K562 (cell line): Measurements from ENCODE around the gene ICAM2. TPM values are rescaled to one million over a fixed set of nuclear protein-coding genes. Genes with fewer than 3 reads are reported as not detected.
A peak's percentile ranks its signal among the peaks of the same experiment; 100 is the strongest.

ENCODE experiments used
- ARID3B ChIP-seq: fragments of 250-450 bp; sonication (Bioruptor Pico); IDR thresholded peaks from 2 replicates; pipeline ENCODE4 v1.4.0; 2020; ENCODE audit warnings: borderline replicate concordance
- ATF3 ChIP-seq, 2 experiments: fragments of 450-650 bp in 1 of 2; sonication (generic) in 1 of 2; formaldehyde crosslinking in 1 of 2; IDR thresholded peaks in 1 of 2; conservative IDR thresholded peaks in 1 of 2; 2 replicates each; pipeline versions ENCODE4 v1.6.1 to v1.8.1; 2016 to 2023; ENCODE audit warnings: mild to moderate bottlenecking in 2 of 2, moderate library complexity in 2 of 2, inconsistent platforms in 1 of 2, missing genetic modification reagents in 1 of 2
- CAMTA2 ChIP-seq: fragments of 250-450 bp; sonication (Bioruptor Pico); conservative IDR thresholded peaks from 2 replicates; pipeline ENCODE4 v1.5.1; 2022
- CC2D1A ChIP-seq: fragments of 450-650 bp; IDR thresholded peaks from 2 replicates; pipeline ENCODE4 v1.6.1; 2017; ENCODE audit warnings: mild to moderate bottlenecking
- CSDE1 ChIP-seq, 2 experiments: fragments of 450-650 bp; IDR thresholded peaks; 2 replicates each; pipeline ENCODE4 v1.6.1; 2016; ENCODE audit warnings: mild to moderate bottlenecking in 1 of 2
- E2F8 ChIP-seq: fragments of 450-650 bp; IDR thresholded peaks from 2 replicates; pipeline ENCODE4 v1.7.1; 2018; ENCODE audit warnings: mild to moderate bottlenecking, low read depth; ENCODE audit not compliant: partially characterized antibody
- HNRNPLL ChIP-seq: fragments of 200-400 bp; formaldehyde crosslinking; IDR thresholded peaks from 2 replicates; pipeline ENCODE4 v1.6.1; 2017; ENCODE audit warnings: low read length, low read depth, mild to moderate bottlenecking; ENCODE audit not compliant: poor library complexity, severe bottlenecking
- NCOA1 ChIP-seq: fragments of 450-650 bp; IDR thresholded peaks from 2 replicates; pipeline ENCODE4 v1.6.1; 2016; ENCODE audit warnings: low read depth
- TAF15 ChIP-seq: fragments of 200-400 bp; formaldehyde crosslinking; IDR thresholded peaks from 2 replicates; pipeline ENCODE4 v1.6.1; 2017; ENCODE audit warnings: mild to moderate bottlenecking, low read depth, low read length, moderate library complexity
- TOE1 ChIP-seq, 2 experiments: fragments of 450-650 bp in 1 of 2; sonication (generic) in 1 of 2; formaldehyde crosslinking in 1 of 2; IDR thresholded peaks; 2 replicates each; pipeline versions ENCODE4 v1.7.1 to v1.8.0; 2016 to 2022; ENCODE audit warnings: borderline replicate concordance in 2 of 2, mild to moderate bottlenecking in 2 of 2, antibody characterized with exemption in 1 of 2, inconsistent platforms in 1 of 2, low read depth in 1 of 2, missing genetic modification reagents in 1 of 2, moderate library complexity in 1 of 2
- ZNF274 ChIP-seq: IDR thresholded peaks from 2 replicates; pipeline ENCODE4 v1.6.1; 2011; ENCODE audit warnings: low read depth, mild to moderate bottlenecking, low read length, moderate library complexity, borderline replicate concordance
- ZNF3 ChIP-seq: fragments of 250-450 bp; sonication (Bioruptor Pico); IDR thresholded peaks from 2 replicates; pipeline ENCODE4 v1.5.0; 2021; ENCODE audit warnings: mild to moderate bottlenecking, moderate library complexity
- ZNF57 ChIP-seq: fragments of 450-650 bp; formaldehyde crosslinking; IDR thresholded peaks from 2 replicates; pipeline ENCODE4 v1.4.0; 2020; ENCODE audit warnings: mild to moderate bottlenecking, moderate library complexity
- polyA plus RNA-seq, 8 experiments: library from polyadenylated mRNA; depleted of rRNA in 4 of 8; stranded (reverse) in 5 of 8; unstranded in 3 of 8; fragments of >200 nt; fragmentation: Nextera tagmentation in 2 of 8; fragmentation: Illumina TruSeq in 1 of 8; extraction: Ambion mirVana in 2 of 8; extraction: Trizol in 1 of 8; gene quantifications; 2 replicates each; pipeline versions ENCODE4 v1.2.1 to v1.2.3, GENCODE V29; 2011 to 2014; ENCODE audit warnings: inconsistent platforms in 1 of 8, missing spikeins in 1 of 8
- total RNA-seq, 7 experiments: library from RNA; depleted of rRNA in 6 of 7; stranded (reverse); fragments of >200 nt in 6 of 7; fragmentation: Illumina TruSeq in 2 of 7; extraction: Trizol in 2 of 7; gene quantifications; 2 replicates each; pipeline versions ENCODE4 v1.2.1 to v1.2.3, GENCODE V29; 2011 to 2021; ENCODE audit warnings: low replicate concordance in 1 of 7
- TF ChIP-seq, protein P1 (sequence below): fragments of 250-450 bp; sonication (Bioruptor Pico); IDR thresholded peaks from 2 replicates; pipeline ENCODE4 v1.8.0; 2021; ENCODE audit warnings: moderate library complexity, mild to moderate bottlenecking, inconsistent platforms
- TF ChIP-seq, protein P2 (sequence below): fragments of 450-650 bp; formaldehyde crosslinking; conservative IDR thresholded peaks from 2 replicates; pipeline ENCODE4 v1.4.0; 2022; ENCODE audit warnings: mild to moderate bottlenecking, missing genetic modification characterization

ICAM2 gene
- total and polyA plus RNA-seq, 9 of the 15 experiments (the other 6 are each of a cell fraction or from before 2014, with no cell fraction given) = 37.9 to 89.4 (median 60.6) TPM

- TF ChIP-seq ZNF274 = no peak
- TF ChIP-seq CSDE1 (IDR thresholded peaks at IDR 0.05) = no peak
- peak; percentile 75; the same call in 1 of the 2 replicates for TF ChIP-seq TOE1 (IDR thresholded peaks at IDR 0.05; ENCODE audit: borderline replicate concordance)
- TF ChIP-seq TOE1 (CRISPR knock-in tag; IDR thresholded peaks at IDR 0.05; ENCODE audit: borderline replicate concordance, low read depth) = no peak
- no peak for TF ChIP-seq CAMTA2 (CRISPR knock-in tag)
- no peak for TF ChIP-seq ZNF3 (CRISPR knock-in tag)
- TF ChIP-seq, protein P1, sequence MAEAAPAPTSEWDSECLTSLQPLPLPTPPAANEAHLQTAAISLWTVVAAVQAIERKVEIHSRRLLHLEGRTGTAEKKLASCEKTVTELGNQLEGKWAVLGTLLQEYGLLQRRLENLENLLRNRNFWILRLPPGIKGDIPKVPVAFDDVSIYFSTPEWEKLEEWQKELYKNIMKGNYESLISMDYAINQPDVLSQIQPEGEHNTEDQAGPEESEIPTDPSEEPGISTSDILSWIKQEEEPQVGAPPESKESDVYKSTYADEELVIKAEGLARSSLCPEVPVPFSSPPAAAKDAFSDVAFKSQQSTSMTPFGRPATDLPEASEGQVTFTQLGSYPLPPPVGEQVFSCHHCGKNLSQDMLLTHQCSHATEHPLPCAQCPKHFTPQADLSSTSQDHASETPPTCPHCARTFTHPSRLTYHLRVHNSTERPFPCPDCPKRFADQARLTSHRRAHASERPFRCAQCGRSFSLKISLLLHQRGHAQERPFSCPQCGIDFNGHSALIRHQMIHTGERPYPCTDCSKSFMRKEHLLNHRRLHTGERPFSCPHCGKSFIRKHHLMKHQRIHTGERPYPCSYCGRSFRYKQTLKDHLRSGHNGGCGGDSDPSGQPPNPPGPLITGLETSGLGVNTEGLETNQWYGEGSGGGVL (CRISPR knock-in tag) = no peak
- no peak for TF ChIP-seq ARID3B (CRISPR knock-in tag)
- TF ChIP-seq CC2D1A = no peak
- no peak for TF ChIP-seq HNRNPLL
- TF ChIP-seq E2F8 = no peak
- TF ChIP-seq ZNF57 (CRISPR knock-in tag) = no peak
- TF ChIP-seq, protein P2, sequence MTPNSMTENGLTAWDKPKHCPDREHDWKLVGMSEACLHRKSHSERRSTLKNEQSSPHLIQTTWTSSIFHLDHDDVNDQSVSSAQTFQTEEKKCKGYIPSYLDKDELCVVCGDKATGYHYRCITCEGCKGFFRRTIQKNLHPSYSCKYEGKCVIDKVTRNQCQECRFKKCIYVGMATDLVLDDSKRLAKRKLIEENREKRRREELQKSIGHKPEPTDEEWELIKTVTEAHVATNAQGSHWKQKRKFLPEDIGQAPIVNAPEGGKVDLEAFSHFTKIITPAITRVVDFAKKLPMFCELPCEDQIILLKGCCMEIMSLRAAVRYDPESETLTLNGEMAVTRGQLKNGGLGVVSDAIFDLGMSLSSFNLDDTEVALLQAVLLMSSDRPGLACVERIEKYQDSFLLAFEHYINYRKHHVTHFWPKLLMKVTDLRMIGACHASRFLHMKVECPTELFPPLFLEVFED (CRISPR knock-in tag) = no peak
- peak; percentile 56; the same call in 1 of the 2 replicates for TF ChIP-seq NCOA1
- TF ChIP-seq ATF3 (IDR thresholded peaks at IDR 0.05) = peak; percentile 89
- TF ChIP-seq ATF3 (CRISPR knock-in tag; conservative IDR thresholded peaks at IDR 0.05) = no peak; the same call in 1 of the 2 replicates
- no peak for TF ChIP-seq TAF15
Observed at GRCh38 chr17:64006361-64007088, 13.9 kb downstream of the ICAM2 start (continued).
